Adrenal gland (tissue), 5 donors: ENCODE data around the gene MBNL2.

ENCODE experiments used
- POLR2A ChIP-seq, 2 donors: fragments of 450-650 bp; IDR thresholded peaks; one replicate each; pipeline ENCODE4 v1.6.1; 2017; ENCODE audit warnings: antibody characterized with exemption in 2 of 2, mild to moderate bottlenecking in 2 of 2, moderate library complexity in 1 of 2
- TF ChIP-seq, protein P1 (sequence below), 6 experiments: fragments of 450-650 bp in 4 of 6; fragments of 200-600 bp in 2 of 6; sonication (generic) in 1 of 6; IDR thresholded peaks; 1 replicate in 5 of 6; 2 replicates in 1 of 6; pipeline versions ENCODE4 v1.5.1 to v1.8.0; 2016 to 2021; ENCODE audit warnings: antibody characterized with exemption in 6 of 6, mild to moderate bottlenecking in 2 of 6, moderate library complexity in 1 of 6
- donor health status: DM: no; HTN: no; CAD: no.

DNA sequence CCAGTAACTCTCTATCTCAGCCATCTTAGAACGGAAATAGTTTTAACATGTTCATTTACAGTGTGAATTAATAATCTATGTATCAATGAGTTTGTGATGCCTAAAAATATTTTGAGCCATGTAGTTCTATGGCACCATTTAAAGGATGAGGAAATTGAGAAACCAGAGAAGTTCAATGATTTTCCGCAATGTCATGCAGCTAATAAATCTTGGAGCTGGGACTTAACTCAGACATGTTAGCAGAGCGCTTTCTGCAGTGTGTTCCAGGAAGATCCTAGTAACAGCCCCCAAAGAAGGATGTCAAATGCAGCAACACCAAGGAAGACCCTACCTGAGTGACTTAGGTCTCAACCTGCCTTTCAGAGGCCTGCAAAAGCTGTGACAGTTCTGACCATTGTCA is 112.6 kb downstream of the MBNL2 start:
- TF ChIP-seq POLR2A (IDR thresholded peaks at IDR 0.05), result no peak
- TF ChIP-seq, protein P1, sequence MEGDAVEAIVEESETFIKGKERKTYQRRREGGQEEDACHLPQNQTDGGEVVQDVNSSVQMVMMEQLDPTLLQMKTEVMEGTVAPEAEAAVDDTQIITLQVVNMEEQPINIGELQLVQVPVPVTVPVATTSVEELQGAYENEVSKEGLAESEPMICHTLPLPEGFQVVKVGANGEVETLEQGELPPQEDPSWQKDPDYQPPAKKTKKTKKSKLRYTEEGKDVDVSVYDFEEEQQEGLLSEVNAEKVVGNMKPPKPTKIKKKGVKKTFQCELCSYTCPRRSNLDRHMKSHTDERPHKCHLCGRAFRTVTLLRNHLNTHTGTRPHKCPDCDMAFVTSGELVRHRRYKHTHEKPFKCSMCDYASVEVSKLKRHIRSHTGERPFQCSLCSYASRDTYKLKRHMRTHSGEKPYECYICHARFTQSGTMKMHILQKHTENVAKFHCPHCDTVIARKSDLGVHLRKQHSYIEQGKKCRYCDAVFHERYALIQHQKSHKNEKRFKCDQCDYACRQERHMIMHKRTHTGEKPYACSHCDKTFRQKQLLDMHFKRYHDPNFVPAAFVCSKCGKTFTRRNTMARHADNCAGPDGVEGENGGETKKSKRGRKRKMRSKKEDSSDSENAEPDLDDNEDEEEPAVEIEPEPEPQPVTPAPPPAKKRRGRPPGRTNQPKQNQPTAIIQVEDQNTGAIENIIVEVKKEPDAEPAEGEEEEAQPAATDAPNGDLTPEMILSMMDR (IDR thresholded peaks at IDR 0.05), result no peak
